Thoracic aorta (tissue), 2 donors: ENCODE results near the gene NOTCH4. TPM values are rescaled to one million over a fixed set of nuclear protein-coding genes. Genes with fewer than 3 reads are reported as not detected.

ENCODE experiments used
- ATAC-seq: fragments of 150-250 bp; one replicate; pipeline ENCODE4 v1.8.0; 2017; ENCODE audit warnings: low read depth; ENCODE audit not compliant: insufficient number of reproducible peaks, low FRiP score
- DNase-seq: peaks from one replicate; pipeline ENCODE4 v3.0.0-alpha.2; 2020; ENCODE audit warnings: low spot score
- H3K27ac ChIP-seq, 2 donors: fragments of 200-600 bp; sonication (generic); 1 replicate in 1 of 2; 2 replicates in 1 of 2; pipeline ENCODE4 v1.5.1; 2016; ENCODE audit warnings: mild to moderate bottlenecking in 2 of 2, moderate library complexity in 2 of 2
- H3K27me3 ChIP-seq: fragments of 200-600 bp; sonication (generic); replicated peaks from 2 replicates; pipeline ENCODE4 v1.6.0; 2016; ENCODE audit warnings: mild to moderate bottlenecking; ENCODE audit not compliant: insufficient read depth
- H3K36me3 ChIP-seq: fragments of 200-600 bp; sonication (generic); one replicate; pipeline ENCODE4 v1.5.1; 2016
- H3K4me1 ChIP-seq, 2 donors: fragments of 200-600 bp; sonication (generic); 1 replicate in 1 of 2; 2 replicates in 1 of 2; pipeline versions ENCODE4 v1.5.1 to v1.6.0; 2016; ENCODE audit warnings: low read depth in 2 of 2, mild to moderate bottlenecking in 1 of 2; ENCODE audit not compliant: control insufficient read depth in 1 of 2
- H3K4me3 ChIP-seq: fragments of 200-600 bp; sonication (generic); 2 replicates; pipeline ENCODE4 v1.5.1; 2016; ENCODE audit warnings: mild to moderate bottlenecking
- H3K9me3 ChIP-seq: fragments of 200-600 bp; sonication (generic); 2 replicates; pipeline ENCODE4 v1.5.1; 2016
- total RNA-seq, 2 donors: library from RNA; depleted of rRNA; stranded (reverse); fragments of >200 nt; gene quantifications; one replicate each; pipeline versions ENCODE4 v1.1.0 to v1.2.3, GENCODE V29; 2016
- TF ChIP-seq, protein P1 (sequence below): fragments of 200-600 bp; sonication (generic); IDR thresholded peaks from one replicate; pipeline ENCODE4 v1.5.1; 2019; ENCODE audit warnings: antibody characterized with exemption

NOTCH4 gene
- total RNA-seq, 2 donors from 2014 or later = 23.6 to 26.0 TPM

- no peak for DNase-seq
- TF ChIP-seq, protein P1, sequence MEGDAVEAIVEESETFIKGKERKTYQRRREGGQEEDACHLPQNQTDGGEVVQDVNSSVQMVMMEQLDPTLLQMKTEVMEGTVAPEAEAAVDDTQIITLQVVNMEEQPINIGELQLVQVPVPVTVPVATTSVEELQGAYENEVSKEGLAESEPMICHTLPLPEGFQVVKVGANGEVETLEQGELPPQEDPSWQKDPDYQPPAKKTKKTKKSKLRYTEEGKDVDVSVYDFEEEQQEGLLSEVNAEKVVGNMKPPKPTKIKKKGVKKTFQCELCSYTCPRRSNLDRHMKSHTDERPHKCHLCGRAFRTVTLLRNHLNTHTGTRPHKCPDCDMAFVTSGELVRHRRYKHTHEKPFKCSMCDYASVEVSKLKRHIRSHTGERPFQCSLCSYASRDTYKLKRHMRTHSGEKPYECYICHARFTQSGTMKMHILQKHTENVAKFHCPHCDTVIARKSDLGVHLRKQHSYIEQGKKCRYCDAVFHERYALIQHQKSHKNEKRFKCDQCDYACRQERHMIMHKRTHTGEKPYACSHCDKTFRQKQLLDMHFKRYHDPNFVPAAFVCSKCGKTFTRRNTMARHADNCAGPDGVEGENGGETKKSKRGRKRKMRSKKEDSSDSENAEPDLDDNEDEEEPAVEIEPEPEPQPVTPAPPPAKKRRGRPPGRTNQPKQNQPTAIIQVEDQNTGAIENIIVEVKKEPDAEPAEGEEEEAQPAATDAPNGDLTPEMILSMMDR = no peak
- no peaks in the 10 kb centered on the region for H3K27me3 ChIP-seq
- no peaks in the 10 kb centered on the region for H3K4me1 ChIP-seq
- H3K9me3 ChIP-seq = no peaks in the 10 kb centered on the region
- no peak overlapping the region for H3K27ac ChIP-seq
- no peak overlapping the region for H3K4me3 ChIP-seq
- H3K36me3 ChIP-seq = no peaks in the 10 kb centered on the region
- ATAC-seq = no peak
Observed at GRCh38 chr6:32203426-32204267, 20.2 kb downstream of the NOTCH4 start.

DNA sequence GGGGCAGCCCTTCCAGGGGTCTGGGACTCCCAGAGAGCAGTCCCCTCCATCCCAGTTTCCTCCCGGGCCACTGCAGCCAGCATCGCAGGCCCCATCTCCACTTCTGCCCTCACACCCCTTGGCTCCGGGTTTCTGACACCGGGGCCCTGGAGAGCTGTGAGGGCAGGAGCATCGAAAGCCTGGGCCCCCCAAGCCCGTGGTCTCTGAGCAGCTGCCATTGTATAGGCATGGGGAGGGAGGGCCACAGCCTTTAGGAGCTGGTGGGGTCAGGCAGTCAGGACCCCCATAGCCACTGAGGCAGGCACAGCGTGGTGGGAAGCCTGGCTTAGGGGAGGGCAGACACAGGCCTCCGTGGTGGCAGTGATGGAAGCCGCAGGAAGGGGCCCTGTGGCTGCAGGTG lies 21.7 kb downstream of the NOTCH4 start:
- DNase-seq = no peak
- Histone ChIP-seq H3K27me3 (no peaks in the 10 kb centered on the region), H3K36me3 (no peaks in the 10 kb centered on the region), H3K4me1 (peaks cover 2 to 3% of the 10 kb centered on the region in 2 donors), H3K4me3 (no peak overlapping the region), H3K27ac (no peak overlapping the region), H3K9me3 (no peaks in the 10 kb centered on the region)
- TF ChIP-seq, protein P1 = no peak
- ATAC-seq = no peak

GRCh38 chr6:32200711-32201475 lies 23.0 kb downstream of the NOTCH4 start:
- TF ChIP-seq, protein P1 = no peak
- ATAC-seq = no peak

DNA sequence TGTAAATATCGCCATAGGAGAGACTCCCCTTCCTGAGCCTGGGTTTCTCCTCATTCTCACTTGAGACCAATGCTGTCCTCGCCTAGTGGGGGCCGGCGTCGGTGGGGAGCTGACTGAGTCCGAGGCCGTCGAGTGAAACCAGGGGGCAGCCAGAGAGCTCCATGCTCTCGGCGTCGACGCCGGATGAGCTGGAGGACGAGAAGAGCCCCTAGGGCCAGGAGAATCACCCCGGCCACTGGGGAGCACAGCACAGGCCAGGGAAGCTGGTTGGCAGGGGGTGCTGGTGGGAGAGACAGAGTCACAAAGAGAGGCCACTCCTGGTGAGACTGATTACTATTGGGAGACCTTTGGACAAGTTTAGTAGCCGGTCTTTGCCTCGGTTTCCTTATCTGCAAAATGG lies 25.0 kb downstream of the NOTCH4 start:
- H3K27ac ChIP-seq = no peak overlapping the region

More at GRCh38 chr6:32200711-32201475, 23.0 kb downstream of the NOTCH4 start:
- H3K9me3 ChIP-seq = no peaks in the 10 kb centered on the region
- no peak overlapping the region for H3K27ac ChIP-seq
- H3K4me3 ChIP-seq = no peak overlapping the region
- H3K27me3 ChIP-seq = no peaks in the 10 kb centered on the region
- H3K36me3 ChIP-seq = no peaks in the 10 kb centered on the region
- H3K4me1 ChIP-seq = peaks cover 7 to 9% of the 10 kb centered on the region in 2 donors
- DNase-seq = no peak

GRCh38 chr6:32198345-32198696 lies 25.5 kb downstream of the NOTCH4 start:
- Histone ChIP-seq H3K27me3 (no peaks in the 10 kb centered on the region), H3K36me3 (no peaks in the 10 kb centered on the region)
- no peak for DNase-seq

More for the DNA sequence above, 25.0 kb downstream of the NOTCH4 start:
- TF ChIP-seq, protein P1 = no peak
- DNase-seq (no peak), ATAC-seq (no peak)
- peaks cover 11 to 18% of the 10 kb centered on the region in 2 donors for H3K4me1 ChIP-seq
- no peaks in the 10 kb centered on the region for H3K27me3 ChIP-seq
- no peaks in the 10 kb centered on the region for H3K9me3 ChIP-seq
- no peaks in the 10 kb centered on the region for H3K36me3 ChIP-seq
- H3K4me3 ChIP-seq = no peak overlapping the region

More at GRCh38 chr6:32198345-32198696, 25.5 kb downstream of the NOTCH4 start:
- Histone ChIP-seq H3K27ac (no peak overlapping the region), H3K4me1 (peaks cover 11 to 18% of the 10 kb centered on the region in 2 donors), H3K4me3 (no peak overlapping the region), H3K9me3 (no peaks in the 10 kb centered on the region)
- no peak for ATAC-seq
- TF ChIP-seq, protein P1 = no peak
